Body of pancreas (tissue), 4 donors: Measurements from ENCODE around the gene CACNA1G. TPM values are rescaled to one million over a fixed set of nuclear protein-coding genes. Genes with fewer than 3 reads are reported as not detected.

Source experiments
- ATAC-seq: fragments of 150-250 bp; one replicate; pipeline ENCODE4 v1.9.1; 2016
- DNase-seq, 4 donors: peaks; one replicate each; pipeline ENCODE4 v3.0.0-alpha.2; 2019
- H3K27ac ChIP-seq, 4 donors: fragments of 200-600 bp; sonication (generic); 1 replicate in 3 of 4; 2 replicates in 1 of 4; pipeline versions ENCODE4 v1.5.1 to v1.6.1; 2016 to 2019; ENCODE audit warnings: mild to moderate bottlenecking in 1 of 4, mixed read lengths in 1 of 4, moderate library complexity in 1 of 4
- H3K27me3 ChIP-seq, 2 donors: fragments of 200-600 bp; sonication (generic); one replicate each; pipeline ENCODE4 v1.6.0; 2016; ENCODE audit warnings: mild to moderate bottlenecking in 1 of 2
- H3K36me3 ChIP-seq, 2 donors: fragments of 200-600 bp; sonication (generic); replicated peaks in 1 of 2; 2 replicates each; pipeline ENCODE4 v1.5.1; 2016; ENCODE audit warnings: low read depth in 2 of 2; ENCODE audit not compliant: insufficient read depth in 1 of 2
- H3K4me1 ChIP-seq: fragments of 200-600 bp; sonication (generic); one replicate; pipeline ENCODE4 v1.6.0; 2016
- H3K4me3 ChIP-seq, 2 donors: fragments of 200-600 bp; sonication (generic); 1 replicate in 1 of 2; 2 replicates in 1 of 2; pipeline ENCODE4 v1.5.1; 2016 to 2019
- H3K9me3 ChIP-seq, 3 donors: fragments of 200-600 bp; sonication (generic); 1 replicate in 2 of 3; 2 replicates in 1 of 3; pipeline ENCODE4 v1.5.1; 2016
- POLR2A ChIP-seq, 3 donors: fragments of 450-650 bp; IDR thresholded peaks; one replicate each; pipeline ENCODE4 v1.6.1; 2016; ENCODE audit warnings: antibody characterized with exemption in 3 of 3, mild to moderate bottlenecking in 2 of 3
- WGBS, 2 donors: methylation state at CpG; one replicate each; pipeline ENCODE4 v1.1.5; 2017; 5-methylcytosine and 5-hydroxymethylcytosine counted together
- intact Hi-C: fragments of 100-400 bp; cut with DNase I; formaldehyde crosslinking; loops from one replicate; pipeline ENCODE4 v1.15.1; 2023
- total RNA-seq, 2 donors: library from RNA; depleted of rRNA; stranded (reverse); fragments of >200 nt; gene quantifications; one replicate each; pipeline ENCODE4 v1.1.0, GENCODE V29; 2016
- TF ChIP-seq, protein P1 (sequence below), 7 experiments: fragments of 450-650 bp in 4 of 7; fragments of 200-600 bp in 3 of 7; sonication (generic) in 3 of 7; IDR thresholded peaks; one replicate each; pipeline ENCODE4 v1.5.1; 2016 to 2019; ENCODE audit warnings: antibody characterized with exemption in 7 of 7

CACNA1G gene
- total RNA-seq, 2 donors from 2014 or later, result 0.26 to 0.33 TPM

DNA sequence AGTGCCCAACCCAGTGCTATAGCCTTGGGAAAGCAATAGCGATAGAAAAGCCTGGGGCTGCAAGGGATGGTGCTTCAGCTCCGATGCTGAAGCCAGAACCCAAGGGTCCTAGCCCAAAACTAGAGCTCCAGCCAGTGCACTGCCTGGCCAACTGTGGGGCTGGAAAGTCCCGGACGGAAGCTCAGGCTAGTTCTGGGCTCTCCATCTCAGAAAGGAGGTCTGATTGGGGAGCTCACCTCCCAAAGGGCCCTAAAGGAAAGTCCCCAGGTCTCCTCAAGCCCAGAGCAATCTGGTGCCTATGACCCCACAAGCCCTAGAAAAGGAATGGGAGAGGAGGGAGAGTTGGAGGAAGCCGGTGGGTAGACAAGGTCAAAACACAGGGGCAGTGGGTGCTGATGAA, 72.1 kb downstream of the CACNA1G start:
- Histone ChIP-seq H3K36me3 (no peaks in the 10 kb centered on the region), H3K4me1 (peaks cover 57% of the 10 kb centered on the region), H3K9me3 (no peaks in the 10 kb centered on the region), H3K4me3 (no peak overlapping the region), H3K27me3 (no peaks in the 10 kb centered on the region), H3K27ac (no peak overlapping the region)
- ATAC-seq (no peak), DNase-seq (no peak)
- TF ChIP-seq, protein P1, sequence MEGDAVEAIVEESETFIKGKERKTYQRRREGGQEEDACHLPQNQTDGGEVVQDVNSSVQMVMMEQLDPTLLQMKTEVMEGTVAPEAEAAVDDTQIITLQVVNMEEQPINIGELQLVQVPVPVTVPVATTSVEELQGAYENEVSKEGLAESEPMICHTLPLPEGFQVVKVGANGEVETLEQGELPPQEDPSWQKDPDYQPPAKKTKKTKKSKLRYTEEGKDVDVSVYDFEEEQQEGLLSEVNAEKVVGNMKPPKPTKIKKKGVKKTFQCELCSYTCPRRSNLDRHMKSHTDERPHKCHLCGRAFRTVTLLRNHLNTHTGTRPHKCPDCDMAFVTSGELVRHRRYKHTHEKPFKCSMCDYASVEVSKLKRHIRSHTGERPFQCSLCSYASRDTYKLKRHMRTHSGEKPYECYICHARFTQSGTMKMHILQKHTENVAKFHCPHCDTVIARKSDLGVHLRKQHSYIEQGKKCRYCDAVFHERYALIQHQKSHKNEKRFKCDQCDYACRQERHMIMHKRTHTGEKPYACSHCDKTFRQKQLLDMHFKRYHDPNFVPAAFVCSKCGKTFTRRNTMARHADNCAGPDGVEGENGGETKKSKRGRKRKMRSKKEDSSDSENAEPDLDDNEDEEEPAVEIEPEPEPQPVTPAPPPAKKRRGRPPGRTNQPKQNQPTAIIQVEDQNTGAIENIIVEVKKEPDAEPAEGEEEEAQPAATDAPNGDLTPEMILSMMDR (IDR thresholded peaks at IDR 0.05), result no peak
- TF ChIP-seq POLR2A (IDR thresholded peaks at IDR 0.05), result no peak
- intact Hi-C loops, result no loop called here
- 88 to 92% methylated on average over 5 of the region's 5 CpGs for WGBS, 2 donors

DNA sequence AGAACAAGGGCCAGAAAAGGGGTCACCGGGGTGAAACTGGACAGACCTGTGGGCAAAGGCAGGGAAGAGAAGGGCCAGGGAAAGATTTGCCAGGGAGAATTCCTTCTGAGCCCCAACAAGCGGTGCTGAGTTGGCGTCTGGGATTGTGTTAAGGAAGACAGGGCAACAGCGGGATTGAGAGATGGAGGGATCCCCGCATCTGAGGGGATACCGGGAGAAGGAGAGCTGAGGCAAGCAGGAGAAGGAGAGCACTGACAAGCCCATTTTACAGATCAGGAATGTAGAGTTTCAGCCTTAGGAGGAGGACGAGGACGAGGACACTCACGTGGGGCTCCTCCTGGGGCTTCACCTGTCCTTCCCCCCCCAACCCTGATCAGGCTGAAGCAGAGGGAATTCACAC, 73.2 kb downstream of the CACNA1G start:
- Histone ChIP-seq H3K9me3 (no peaks in the 10 kb centered on the region), H3K4me3 (no peak overlapping the region), H3K27ac (peak overlapping the region in 2 of 4 donors; percentile 82 to 86), H3K27me3 (no peaks in the 10 kb centered on the region), H3K4me1 (peaks cover 58% of the 10 kb centered on the region), H3K36me3 (no peaks in the 10 kb centered on the region)
- no peak for DNase-seq
- ATAC-seq, result no peak
- intact Hi-C loops, result no loop called here
- TF ChIP-seq POLR2A (IDR thresholded peaks at IDR 0.05), result no peak
- TF ChIP-seq, protein P1 (IDR thresholded peaks at IDR 0.05), result no peak
- WGBS, 2 donors, result 94 to 95% methylated on average over 9 of the region's 9 CpGs

DNA sequence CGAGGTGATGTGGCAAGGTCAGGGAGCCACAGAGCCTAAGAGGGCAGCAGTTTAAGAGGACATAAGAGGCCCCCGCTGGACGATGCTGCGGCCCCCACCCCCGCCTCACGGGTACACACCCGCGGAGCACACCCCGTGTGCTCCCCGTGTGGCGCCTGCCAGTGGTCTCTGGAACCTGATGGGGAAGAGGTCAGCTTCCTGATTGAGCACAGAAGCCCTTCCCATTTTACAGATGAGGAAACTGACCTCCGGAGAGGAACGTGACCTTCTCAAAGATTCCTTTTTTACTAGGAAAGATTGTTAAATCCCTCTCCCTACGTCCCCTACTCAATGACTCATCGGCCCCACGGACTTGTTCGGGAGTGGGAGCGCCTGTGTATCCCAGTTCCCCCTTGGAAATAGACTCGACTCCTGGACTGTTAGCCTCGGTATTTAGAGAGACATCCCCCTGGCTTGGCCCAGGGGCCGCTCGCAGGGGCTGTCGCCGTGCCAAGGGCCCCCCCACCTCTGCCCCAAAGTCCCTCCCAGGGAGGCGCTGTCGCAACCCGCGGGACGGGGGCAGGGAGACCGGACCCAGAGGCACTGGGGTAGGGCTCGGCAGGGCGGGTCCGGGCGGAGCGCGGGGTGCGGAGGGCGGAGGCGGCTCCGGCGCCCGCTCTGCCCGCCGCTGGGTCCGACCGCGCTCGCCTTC, 73.9 kb downstream of the CACNA1G start, which contains the start of gene ABCC3:
ABCC3 (plus strand) TSS at position 658 of the 691 bp plus-strand sequence. CDS start 56 bp downstream, outside the sequence.
- 10 to 13% methylated on average over 8 to 38 of the region's 48 CpGs for WGBS, 2 donors
- intact Hi-C loops, result no loop called here
- H3K9me3 ChIP-seq, result no peaks in the 10 kb centered on the region
- H3K4me3 ChIP-seq, result peak within 1 kb of the TSS in 1 of 2 donors; percentile 37
- TF ChIP-seq, protein P1 (IDR thresholded peaks at IDR 0.05), result no peak
- TF ChIP-seq POLR2A (IDR thresholded peaks at IDR 0.05), result peak; percentile 59 to 86 (median 61)
- DNase-seq (peak; percentile 69 to 83 (median 76)), ATAC-seq (peak; percentile 62)
- H3K4me1 ChIP-seq, result peaks cover 65% of the 10 kb centered on the region
- H3K27me3 ChIP-seq, result no peaks in the 10 kb centered on the region
- peak within 1 kb of the TSS; percentile 82 to 89 (median 86) for H3K27ac ChIP-seq
- no peaks in the 10 kb centered on the region for H3K36me3 ChIP-seq

DNA sequence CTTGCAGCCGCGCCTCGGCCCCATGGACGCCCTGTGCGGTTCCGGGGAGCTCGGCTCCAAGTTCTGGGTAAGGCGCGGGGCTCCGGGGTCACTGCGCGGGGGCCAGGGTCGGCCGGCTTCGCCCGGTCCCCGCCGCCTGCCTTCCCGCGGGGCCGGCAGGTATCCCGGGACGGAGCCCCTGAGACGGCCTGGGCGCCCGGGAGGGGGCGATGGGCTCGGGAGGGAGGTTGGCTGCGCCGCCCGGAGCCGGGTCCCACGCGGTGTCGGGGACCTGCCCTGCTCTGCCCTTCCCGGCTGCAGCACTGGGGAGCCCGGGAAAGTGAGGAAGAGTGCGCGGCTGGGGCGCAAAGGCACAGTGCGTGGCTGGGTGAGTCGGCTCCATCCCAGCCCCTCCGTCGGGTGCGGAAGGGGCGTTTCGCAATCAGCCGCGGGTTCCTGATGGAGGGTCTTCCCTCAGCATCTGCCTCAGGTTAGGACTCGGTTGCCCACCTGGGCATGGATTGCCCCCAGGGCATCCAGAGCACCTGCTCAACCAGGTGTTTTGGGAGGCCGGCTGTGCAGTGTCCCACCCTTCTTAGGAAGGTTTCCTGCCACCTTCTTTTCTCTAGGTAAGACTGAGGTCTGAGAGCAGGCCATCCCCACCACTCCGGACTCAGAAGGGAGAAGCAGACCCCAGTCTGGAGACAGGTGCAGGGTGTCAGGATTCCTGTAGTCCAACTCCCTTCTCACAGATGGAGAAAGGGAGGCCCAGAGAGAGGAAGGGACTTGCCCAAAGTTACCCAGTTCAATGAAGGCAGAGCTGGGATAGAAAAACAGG, 74.6 kb downstream of the CACNA1G start:
- TF ChIP-seq POLR2A (IDR thresholded peaks at IDR 0.05), result peak in 1 of 3 donors; percentile 1
- TF ChIP-seq, protein P1 (IDR thresholded peaks at IDR 0.05), result peak in 2 of 7 experiments; percentile 15 to 20
- intact Hi-C loops, result no loop called here
- Histone ChIP-seq H3K36me3 (no peaks in the 10 kb centered on the region), H3K27ac (peak overlapping the region; percentile 82 to 89 (median 86)), H3K27me3 (no peaks in the 10 kb centered on the region), H3K4me1 (peaks cover 72% of the 10 kb centered on the region), H3K9me3 (no peaks in the 10 kb centered on the region), H3K4me3 (peak overlapping the region in 1 of 2 donors; percentile 37)
- DNase-seq (peak in 3 of 4 donors; percentile 31 to 43 (median 40)), ATAC-seq (peak; percentile 16)
- 6 to 9% methylated on average over 17 to 44 of the region's 52 CpGs for WGBS, 2 donors
